SU-DHL-6 (cell line): ENCODE results near the gene NSG1.

Experiments
- H2AFZ ChIP-seq: fragments of 200-600 bp; sonication (generic); 2 replicates; pipeline ENCODE4 v1.6.1; 2014; ENCODE audit warnings: low read depth, mild to moderate bottlenecking, moderate library complexity, mixed read lengths, antibody characterized with exemption, low read length; ENCODE audit not compliant: severe bottlenecking
- H3F3A ChIP-seq: fragments of 200-600 bp; shearing (Covaris generic); 2 replicates; pipeline ENCODE4 v1.6.0; 2016; ENCODE audit warnings: antibody characterized with exemption, mild to moderate bottlenecking; ENCODE audit not compliant: insufficient read depth
- H3K27ac ChIP-seq: fragments of 200-600 bp; sonication (generic); 2 replicates; pipeline ENCODE4 v1.5.1; 2016; ENCODE audit warnings: low read depth, mild to moderate bottlenecking, low read length, moderate library complexity, mixed read lengths
- H3K27me3 ChIP-seq: fragments of 200-600 bp; sonication (generic), shearing (Covaris generic); 2 replicates; pipeline ENCODE4 v1.6.0; 2014; ENCODE audit warnings: mild to moderate bottlenecking, low read length
- H3K36me3 ChIP-seq: fragments of 200-600 bp; sonication (generic); 2 replicates; pipeline ENCODE4 v1.6.1; 2014; ENCODE audit warnings: mild to moderate bottlenecking, low read length, mixed read lengths
- H3K4me2 ChIP-seq: fragments of 300-600, 200-600 bp; shearing (Covaris generic), sonication (generic); 2 replicates; pipeline ENCODE4 v1.6.0; 2014; ENCODE audit warnings: low read length, low read depth, mild to moderate bottlenecking; ENCODE audit not compliant: poor library complexity, severe bottlenecking
- H3K4me3 ChIP-seq: fragments of 200-600 bp; sonication (generic); 2 replicates; pipeline ENCODE4 v1.5.1; 2014; ENCODE audit warnings: antibody characterized with exemption, low read length, mild to moderate bottlenecking, mixed read lengths; ENCODE audit not compliant: insufficient read depth, poor library complexity, severe bottlenecking
- H3K79me2 ChIP-seq: fragments of 200-600 bp; sonication (generic); 2 replicates; pipeline ENCODE4 v1.6.1; 2014; ENCODE audit warnings: mild to moderate bottlenecking, low read length, moderate library complexity; ENCODE audit not compliant: insufficient read depth
- H3K9ac ChIP-seq: fragments of 200-600 bp; sonication (generic); 2 replicates; pipeline ENCODE4 v1.7.0; 2014; ENCODE audit warnings: mild to moderate bottlenecking, low read length
- H3K9me2 ChIP-seq: fragments of 200-600 bp; sonication (generic); replicated peaks from 2 replicates; pipeline ENCODE4 v1.6.1; 2014; ENCODE audit warnings: low read length; ENCODE audit not compliant: insufficient read depth
- H3K9me3 ChIP-seq: fragments of 200-600 bp; sonication (generic); 2 replicates; pipeline ENCODE4 v1.6.1; 2014; ENCODE audit warnings: low read length, mixed read lengths; ENCODE audit not compliant: insufficient read depth
- H4K20me1 ChIP-seq: fragments of 200-600 bp; sonication (generic); 2 replicates; pipeline ENCODE4 v1.6.1; 2014; ENCODE audit warnings: low read depth, mild to moderate bottlenecking, antibody characterized with exemption, low read length, moderate library complexity, mixed read lengths
- CTCF ChIP-seq: fragments of 200-600 bp; sonication (generic); IDR thresholded peaks from one replicate; pipeline ENCODE4 v1.5.1; 2017; ENCODE audit warnings: antibody characterized with exemption, mild to moderate bottlenecking, low read length, moderate library complexity; ENCODE audit not compliant: insufficient read depth, poor library complexity, severe bottlenecking
- EZH2phosphoT487 ChIP-seq: fragments of 200-600 bp; sonication (generic), shearing (Covaris generic); conservative IDR thresholded peaks from 2 replicates; pipeline ENCODE4 v1.6.1; 2018; ENCODE audit warnings: mild to moderate bottlenecking, antibody characterized with exemption, low read length, moderate library complexity, mixed read lengths

The NSG1 gene

GRCh38 chr4:4432341-4433125, 45.6 kb downstream of the NSG1 start:
- TF ChIP-seq EZH2phosphoT487 = no peak
- no peak for TF ChIP-seq CTCF
- no peaks in the 10 kb centered on the region for H3K9me2 ChIP-seq
- H3K79me2 ChIP-seq = no peaks in the 10 kb centered on the region
- no peak overlapping the region for H3K9ac ChIP-seq
- H3K27me3 ChIP-seq = no peaks in the 10 kb centered on the region
- no peaks in the 10 kb centered on the region for H3K9me3 ChIP-seq
- H4K20me1 ChIP-seq = no peaks in the 10 kb centered on the region
- H3F3A ChIP-seq = no peaks in the 10 kb centered on the region
- no peak overlapping the region for H3K4me2 ChIP-seq
- H2AFZ ChIP-seq = no peak overlapping the region
- H3K27ac ChIP-seq = no peak overlapping the region
- no peak overlapping the region for H3K4me3 ChIP-seq
- H3K36me3 ChIP-seq = no peaks in the 10 kb centered on the region

- Histone ChIP-seq H3K9me3 (no peaks in the 10 kb centered on the region), H3K9ac (no peak overlapping the region), H3K27me3 (no peaks in the 10 kb centered on the region), H4K20me1 (no peaks in the 10 kb centered on the region), H3K27ac (no peak overlapping the region), H3K36me3 (no peaks in the 10 kb centered on the region), H3K79me2 (no peaks in the 10 kb centered on the region), H3K4me2 (no peak overlapping the region), H3K9me2 (no peaks in the 10 kb centered on the region), H3F3A (no peaks in the 10 kb centered on the region), H2AFZ (no peak overlapping the region), H3K4me3 (no peak overlapping the region)
- no peak for TF ChIP-seq CTCF
- no peak for TF ChIP-seq EZH2phosphoT487
Measured at GRCh38 chr4:4433941-4434340, 47.0 kb downstream of the NSG1 start.

- H3K27ac ChIP-seq = no peak overlapping the region
- H3K4me2 ChIP-seq = no peak overlapping the region
- H3K9me3 ChIP-seq = no peaks in the 10 kb centered on the region
- H3K9me2 ChIP-seq = no peaks in the 10 kb centered on the region
- H4K20me1 ChIP-seq = no peaks in the 10 kb centered on the region
- no peaks in the 10 kb centered on the region for H3F3A ChIP-seq
- TF ChIP-seq EZH2phosphoT487 (no peak), CTCF (no peak)
- no peaks in the 10 kb centered on the region for H3K36me3 ChIP-seq
- no peaks in the 10 kb centered on the region for H3K27me3 ChIP-seq
- H3K4me3 ChIP-seq = no peak overlapping the region
- H2AFZ ChIP-seq = no peak overlapping the region
- H3K9ac ChIP-seq = no peak overlapping the region
- no peaks in the 10 kb centered on the region for H3K79me2 ChIP-seq
Measured at GRCh38 chr4:4436244-4436823, 49.4 kb downstream of the NSG1 start.
